ENCODE measurements around the gene ATCAY.

- no peak for TF ChIP-seq POLR2AphosphoS5 (IDR thresholded peaks at IDR 0.05; ENCODE audit: insufficient read depth in 1 of 2, low read depth in 1 of 2)
- TF ChIP-seq POLR2A (IDR thresholded peaks at IDR 0.05): no peak
Measured at GRCh38 chr19:3880471-3881271, at the start of gene ATCAY.
